Liver (tissue), 3 donors: ENCODE measurements around the gene DOK6.

Experiments used
- CTCF ChIP-seq: fragments of 150-350 bp; IDR thresholded peaks from 2 replicates; pipeline ENCODE4 v1.5.1; 2017; ENCODE audit warnings: improper control_type of control experiment, low read depth, low read length; ENCODE audit not compliant: missing input control
- EGR1 ChIP-seq, 2 donors: IDR thresholded peaks; 2 replicates each; pipeline ENCODE4 v1.6.1; 2016 to 2018; ENCODE audit warnings: antibody characterized with exemption in 2 of 2, low read depth in 2 of 2
- JUND ChIP-seq, 2 donors: IDR thresholded peaks; 2 replicates each; pipeline ENCODE4 v1.6.1; 2016; ENCODE audit warnings: antibody characterized with exemption in 2 of 2
- NR2F2 ChIP-seq: IDR thresholded peaks from 2 replicates; pipeline ENCODE4 v1.6.1; 2016; ENCODE audit warnings: antibody characterized with exemption
- RAD21 ChIP-seq, 2 donors: IDR thresholded peaks; 2 replicates each; pipeline ENCODE4 v1.6.1; 2016; ENCODE audit warnings: antibody characterized with exemption in 2 of 2, mild to moderate bottlenecking in 2 of 2
- REST ChIP-seq: IDR thresholded peaks from 2 replicates; pipeline ENCODE4 v1.6.1; 2016; ENCODE audit warnings: antibody characterized with exemption, mild to moderate bottlenecking
- RXRA ChIP-seq, 2 donors: IDR thresholded peaks; 2 replicates each; pipeline ENCODE4 v1.6.1; 2017 to 2018; ENCODE audit warnings: antibody characterized with exemption in 2 of 2, mild to moderate bottlenecking in 1 of 2
- SP1 ChIP-seq: IDR thresholded peaks from 2 replicates; pipeline ENCODE4 v1.6.1; 2018; ENCODE audit warnings: antibody characterized with exemption, mild to moderate bottlenecking
- TAF1 ChIP-seq: conservative IDR thresholded peaks from 2 replicates; pipeline ENCODE4 v1.6.1; 2016; ENCODE audit warnings: antibody characterized with exemption, mild to moderate bottlenecking
- YY1 ChIP-seq: IDR thresholded peaks from 2 replicates; pipeline ENCODE4 v1.6.1; 2016; ENCODE audit warnings: antibody characterized with exemption, mild to moderate bottlenecking
- TF ChIP-seq, protein P1 (sequence below): IDR thresholded peaks from 2 replicates; pipeline ENCODE4 v1.6.1; 2016; ENCODE audit warnings: antibody characterized with exemption
- TF ChIP-seq, protein P2 (sequence below): IDR thresholded peaks from 2 replicates; pipeline ENCODE4 v1.6.1; 2016; ENCODE audit warnings: antibody characterized with exemption
- TF ChIP-seq, protein P3 (sequence below): IDR thresholded peaks from 2 replicates; pipeline ENCODE4 v1.6.1; 2016; ENCODE audit warnings: antibody characterized with exemption
- donor health status: healthy.
- donor health status: healthy.

GRCh38 chr18:69655816-69656215 is 255.1 kb downstream of the DOK6 start:
- TF ChIP-seq CTCF (no peak), EGR1 (IDR thresholded peaks at IDR 0.05; ENCODE audit: low read depth in 2 of 2) (no peak), RXRA (IDR thresholded peaks at IDR 0.05) (no peak), TAF1 (no peak), SP1 (no peak), REST (no peak), RAD21 (IDR thresholded peaks at IDR 0.05) (no peak), NR2F2 (no peak), YY1 (no peak), JUND (IDR thresholded peaks at IDR 0.05) (no peak)
- TF ChIP-seq, protein P1, sequence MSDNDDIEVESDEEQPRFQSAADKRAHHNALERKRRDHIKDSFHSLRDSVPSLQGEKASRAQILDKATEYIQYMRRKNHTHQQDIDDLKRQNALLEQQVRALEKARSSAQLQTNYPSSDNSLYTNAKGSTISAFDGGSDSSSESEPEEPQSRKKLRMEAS, result no peak
- TF ChIP-seq, protein P2, sequence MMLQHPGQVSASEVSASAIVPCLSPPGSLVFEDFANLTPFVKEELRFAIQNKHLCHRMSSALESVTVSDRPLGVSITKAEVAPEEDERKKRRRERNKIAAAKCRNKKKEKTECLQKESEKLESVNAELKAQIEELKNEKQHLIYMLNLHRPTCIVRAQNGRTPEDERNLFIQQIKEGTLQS, result no peak
- TF ChIP-seq, protein P3, sequence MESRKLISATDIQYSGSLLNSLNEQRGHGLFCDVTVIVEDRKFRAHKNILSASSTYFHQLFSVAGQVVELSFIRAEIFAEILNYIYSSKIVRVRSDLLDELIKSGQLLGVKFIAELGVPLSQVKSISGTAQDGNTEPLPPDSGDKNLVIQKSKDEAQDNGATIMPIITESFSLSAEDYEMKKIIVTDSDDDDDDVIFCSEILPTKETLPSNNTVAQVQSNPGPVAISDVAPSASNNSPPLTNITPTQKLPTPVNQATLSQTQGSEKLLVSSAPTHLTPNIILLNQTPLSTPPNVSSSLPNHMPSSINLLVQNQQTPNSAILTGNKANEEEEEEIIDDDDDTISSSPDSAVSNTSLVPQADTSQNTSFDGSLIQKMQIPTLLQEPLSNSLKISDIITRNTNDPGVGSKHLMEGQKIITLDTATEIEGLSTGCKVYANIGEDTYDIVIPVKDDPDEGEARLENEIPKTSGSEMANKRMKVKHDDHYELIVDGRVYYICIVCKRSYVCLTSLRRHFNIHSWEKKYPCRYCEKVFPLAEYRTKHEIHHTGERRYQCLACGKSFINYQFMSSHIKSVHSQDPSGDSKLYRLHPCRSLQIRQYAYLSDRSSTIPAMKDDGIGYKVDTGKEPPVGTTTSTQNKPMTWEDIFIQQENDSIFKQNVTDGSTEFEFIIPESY, result no peak
